GM21619 (cell line): ENCODE measurements around the gene SUDS3.

ENCODE experiments used
- ATAC-seq: cut with Tn5 transposase; IDR thresholded peaks from one replicate; pipeline ENCODE4 v1.9.1; 2021; ENCODE audit not compliant: unreplicated experiment

SUDS3 gene

DNA sequence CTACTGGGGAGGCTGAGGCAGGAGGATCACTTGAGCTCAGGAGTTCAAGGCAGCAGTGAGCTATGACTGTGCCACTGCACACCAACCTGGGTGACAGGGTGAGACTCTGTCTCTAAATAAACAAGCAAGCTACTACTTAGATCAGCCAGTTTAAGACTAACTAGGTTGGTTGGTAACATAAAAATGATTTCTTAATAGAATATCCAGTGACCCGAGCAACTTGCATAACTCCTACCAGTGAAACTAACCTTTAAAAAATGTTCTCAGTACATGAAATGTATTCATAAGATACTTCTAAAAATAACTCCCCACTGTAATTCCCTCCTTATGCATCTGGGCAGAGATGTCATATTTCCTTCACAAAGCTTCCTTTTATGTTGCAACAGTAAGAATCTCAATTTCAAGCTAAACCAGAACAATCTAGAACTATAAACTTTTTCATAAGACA, 19.5 kb upstream of the SUDS3 start:
- no peak for ATAC-seq

DNA sequence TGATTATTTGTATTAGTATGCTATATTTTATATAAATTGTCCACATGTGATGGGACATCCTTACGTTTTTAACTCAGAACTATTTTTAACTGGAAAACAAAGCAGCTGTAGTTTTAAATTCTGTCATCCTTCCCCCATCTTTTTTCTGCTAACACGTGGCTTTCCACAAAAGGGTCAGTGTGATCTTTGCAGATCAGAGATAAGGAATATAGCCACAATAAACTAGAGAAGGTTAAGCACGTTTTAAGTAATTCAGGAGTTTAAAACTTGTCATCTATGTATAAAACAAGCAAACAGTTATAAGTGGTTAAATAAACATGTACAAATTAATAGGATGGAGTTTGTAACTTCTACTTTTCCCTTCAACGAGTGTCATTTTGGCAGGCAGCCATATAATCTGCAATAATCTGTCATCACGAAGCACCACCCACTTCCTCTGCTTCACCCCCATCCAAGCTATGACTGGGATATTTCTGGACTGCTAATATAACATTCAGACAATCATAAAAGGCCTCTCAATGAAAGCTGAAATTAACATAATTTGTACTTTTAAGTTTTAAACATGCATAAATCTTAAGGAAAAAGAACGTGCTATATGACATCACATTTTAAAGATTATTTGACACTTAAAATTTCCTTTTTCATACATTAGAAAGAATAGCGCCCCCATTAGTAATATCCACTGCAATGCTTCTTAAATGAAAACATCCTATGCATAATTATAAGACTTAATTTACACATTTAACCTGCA, 18.9 kb upstream of the SUDS3 start:
- ATAC-seq, result peak; percentile 56

DNA sequence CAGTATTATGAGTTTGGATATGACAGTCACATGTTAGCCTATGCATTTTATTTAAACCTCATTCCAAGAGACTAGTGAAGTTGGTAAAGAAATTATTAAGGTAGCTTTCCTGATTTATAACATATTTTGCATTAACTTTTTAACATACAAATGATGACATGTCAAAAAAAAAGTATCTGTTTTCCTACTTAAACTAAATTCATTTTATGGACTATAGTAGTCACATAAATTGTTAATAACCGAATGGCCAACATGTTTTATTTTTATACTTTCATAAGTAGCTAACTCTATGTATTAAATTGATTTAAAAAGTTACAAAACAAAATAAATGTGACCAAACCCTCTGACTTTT, 18.4 kb upstream of the SUDS3 start:
- no peak for ATAC-seq

DNA sequence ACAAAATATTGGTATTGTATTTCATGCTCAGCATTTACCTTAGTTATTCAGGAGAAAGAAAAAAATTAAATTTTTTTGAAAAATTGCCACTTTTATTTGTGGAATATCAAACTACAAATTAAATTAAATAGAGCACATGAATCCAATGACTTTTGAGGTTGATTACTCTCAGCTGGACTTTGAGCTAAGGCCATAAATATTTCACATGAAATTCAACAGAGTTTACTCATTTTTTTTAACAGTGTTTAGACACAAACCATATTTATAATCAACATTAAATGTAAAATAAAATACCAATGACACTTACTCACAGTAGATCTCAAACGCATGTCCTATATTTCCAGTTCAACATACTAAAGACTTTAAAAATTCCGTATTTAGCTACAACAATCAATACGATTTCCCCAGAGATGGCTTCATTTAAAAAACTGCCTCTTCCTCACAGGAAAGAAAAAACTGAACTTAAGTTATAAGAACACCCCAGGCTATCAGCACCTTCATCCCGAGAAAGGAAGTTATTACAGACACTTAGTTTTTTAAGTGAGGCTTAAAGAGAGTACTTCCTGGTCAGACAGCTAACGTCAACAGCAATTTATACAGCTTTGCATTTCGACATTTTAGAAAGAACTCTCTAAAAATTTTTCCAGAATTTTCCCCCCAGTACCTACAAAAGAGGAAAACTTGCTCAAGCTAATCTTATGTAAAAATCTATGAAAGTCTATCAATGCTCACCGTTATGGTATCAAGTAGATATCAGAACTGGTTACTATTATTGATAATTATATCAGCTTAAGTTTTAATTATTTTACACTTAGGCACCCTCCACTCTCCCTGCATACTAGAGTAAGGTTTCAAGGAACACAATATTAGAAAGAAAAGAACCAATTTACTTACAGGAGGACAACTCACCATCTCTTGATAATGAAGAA, 17.5 kb upstream of the SUDS3 start:
- no peak for ATAC-seq

DNA sequence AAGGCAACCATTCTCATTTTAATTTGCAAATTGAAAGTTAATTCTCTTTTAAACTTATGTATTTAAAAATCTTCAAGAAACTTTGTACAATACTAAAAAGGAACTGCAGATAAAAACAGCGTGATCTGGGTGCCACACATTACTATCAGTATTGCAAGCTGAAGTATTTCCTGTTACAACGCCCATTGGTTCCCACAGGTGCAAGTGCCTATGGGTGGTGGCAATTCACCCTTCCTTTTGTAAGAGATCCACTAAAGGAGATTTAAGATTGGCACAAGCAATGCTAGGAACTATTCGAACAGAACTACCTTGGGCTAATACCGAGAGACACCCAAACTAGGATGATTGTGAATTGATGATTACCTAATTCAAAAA, 16.8 kb upstream of the SUDS3 start:
- ATAC-seq, result peak; percentile 45

DNA sequence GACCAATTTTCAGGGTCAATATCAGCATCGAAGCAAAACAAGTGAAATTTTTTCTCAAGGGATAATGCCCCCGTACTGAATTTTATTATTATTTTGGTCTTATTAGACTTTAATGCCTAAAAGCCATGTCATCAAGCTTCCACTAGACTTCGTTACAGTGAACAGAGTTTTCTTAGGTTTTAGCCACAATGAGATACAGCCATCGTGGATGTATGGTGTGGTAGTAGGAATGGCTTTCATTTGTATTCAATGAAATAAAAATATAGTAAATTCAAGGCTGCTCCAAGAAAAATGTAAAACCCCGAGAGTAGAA, 15.3 kb upstream of the SUDS3 start:
- ATAC-seq, result no peak

DNA sequence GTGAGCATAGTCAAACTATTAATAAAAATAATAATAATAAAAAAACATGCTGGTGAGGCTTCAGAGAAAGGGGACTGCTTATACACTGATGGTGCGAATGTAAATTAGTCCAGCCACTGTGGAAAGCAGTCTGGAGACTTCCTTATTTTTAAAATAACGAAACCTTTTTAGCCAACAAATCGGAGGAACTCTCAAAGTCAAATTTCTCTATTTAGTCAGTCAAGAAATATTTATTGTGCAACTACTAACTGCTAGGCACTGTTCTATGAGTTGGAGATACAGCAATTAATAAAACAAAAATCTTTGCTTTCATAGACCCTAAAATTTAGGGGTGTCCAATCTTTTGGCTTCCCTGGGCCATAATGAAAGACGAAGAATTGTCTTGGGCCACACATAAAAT, 14.5 kb upstream of the SUDS3 start:
- ATAC-seq, result no peak

DNA sequence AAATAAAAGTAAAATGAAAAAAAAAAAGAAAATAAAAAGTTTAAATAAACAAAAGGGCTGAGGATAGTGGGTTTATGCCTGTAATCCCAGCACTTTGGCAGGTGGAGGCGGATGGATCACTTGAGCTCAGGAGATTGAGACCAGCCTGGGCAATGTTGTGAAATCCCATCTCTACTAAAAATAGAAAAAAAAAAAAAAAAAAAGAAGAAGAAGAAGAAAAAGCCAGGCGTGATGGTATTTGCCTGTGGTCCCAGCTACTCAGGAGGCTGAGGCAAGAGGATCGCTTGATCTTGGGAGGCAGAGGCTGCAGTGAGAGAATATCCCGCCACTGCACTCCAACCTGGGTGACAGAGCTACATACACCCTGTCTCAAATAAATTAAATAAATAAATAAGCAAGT, 7.5 kb upstream of the SUDS3 start:
- ATAC-seq, result no peak

DNA sequence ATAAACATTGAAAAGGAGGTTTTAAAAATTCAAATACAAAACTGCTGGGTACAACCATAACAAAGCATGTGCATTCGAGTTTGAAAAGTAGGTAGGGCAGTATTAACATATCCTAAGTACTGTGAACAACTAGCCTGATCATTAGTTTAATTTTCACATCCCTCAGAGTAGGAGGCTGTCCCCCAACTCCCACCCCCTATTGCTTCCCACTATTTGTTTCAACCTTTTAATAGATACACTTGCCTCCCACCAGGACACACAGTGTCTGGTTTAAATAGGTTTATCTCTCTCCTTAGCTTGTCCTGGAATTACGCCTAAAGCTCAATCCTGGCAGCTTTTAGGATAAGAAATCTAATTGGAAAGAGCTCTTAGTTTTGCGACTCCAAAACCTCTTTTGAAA, 5.8 kb upstream of the SUDS3 start:
- ATAC-seq, result no peak

DNA sequence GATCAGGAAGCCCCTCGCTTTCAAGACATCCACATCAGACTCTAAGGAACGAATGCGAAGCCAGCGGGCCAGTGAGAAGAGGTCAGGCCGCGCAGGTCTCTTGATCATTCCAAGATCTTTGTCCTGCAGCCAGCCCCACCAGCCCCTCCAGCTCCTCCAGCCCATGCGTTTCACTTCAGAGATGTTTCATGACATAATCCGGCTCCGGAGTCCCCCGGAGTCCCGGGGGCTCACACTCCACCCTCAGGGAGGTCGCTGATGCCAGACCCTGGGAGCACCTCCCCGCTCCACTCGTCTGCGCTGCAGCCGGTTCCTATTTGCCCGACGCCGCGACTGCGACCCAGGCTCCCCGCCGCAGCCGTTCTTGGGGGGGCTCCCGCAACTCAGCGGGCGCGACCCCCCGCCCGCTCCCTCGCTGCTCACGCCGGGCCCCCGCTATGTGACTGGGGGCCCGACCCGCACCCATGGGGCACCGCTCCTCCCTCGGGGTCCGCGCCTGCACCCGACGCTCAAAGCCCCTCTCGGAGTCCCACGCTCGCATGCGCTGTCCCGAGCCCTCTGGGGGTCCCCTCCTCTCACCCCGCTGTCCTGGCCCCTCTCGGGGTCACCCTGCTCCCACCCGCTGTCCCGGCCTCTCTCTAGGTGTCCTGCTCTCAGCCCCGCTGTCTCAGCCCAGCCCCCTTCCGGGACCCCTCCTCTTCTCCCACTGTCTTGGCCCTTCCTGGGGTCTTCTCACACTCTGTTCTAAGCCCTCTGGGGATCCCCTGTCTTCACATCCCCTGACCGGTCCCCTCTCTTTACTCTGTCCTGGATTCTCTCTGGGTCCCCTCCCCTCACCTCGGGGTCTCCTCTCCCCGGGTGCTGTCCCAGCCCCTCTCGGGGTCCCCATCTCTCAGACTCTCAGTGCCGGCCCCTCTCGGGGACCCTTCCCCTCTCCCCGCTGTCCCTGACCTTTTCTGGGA, 4.8 kb upstream of the SUDS3 start:
- ATAC-seq, result no peak

DNA sequence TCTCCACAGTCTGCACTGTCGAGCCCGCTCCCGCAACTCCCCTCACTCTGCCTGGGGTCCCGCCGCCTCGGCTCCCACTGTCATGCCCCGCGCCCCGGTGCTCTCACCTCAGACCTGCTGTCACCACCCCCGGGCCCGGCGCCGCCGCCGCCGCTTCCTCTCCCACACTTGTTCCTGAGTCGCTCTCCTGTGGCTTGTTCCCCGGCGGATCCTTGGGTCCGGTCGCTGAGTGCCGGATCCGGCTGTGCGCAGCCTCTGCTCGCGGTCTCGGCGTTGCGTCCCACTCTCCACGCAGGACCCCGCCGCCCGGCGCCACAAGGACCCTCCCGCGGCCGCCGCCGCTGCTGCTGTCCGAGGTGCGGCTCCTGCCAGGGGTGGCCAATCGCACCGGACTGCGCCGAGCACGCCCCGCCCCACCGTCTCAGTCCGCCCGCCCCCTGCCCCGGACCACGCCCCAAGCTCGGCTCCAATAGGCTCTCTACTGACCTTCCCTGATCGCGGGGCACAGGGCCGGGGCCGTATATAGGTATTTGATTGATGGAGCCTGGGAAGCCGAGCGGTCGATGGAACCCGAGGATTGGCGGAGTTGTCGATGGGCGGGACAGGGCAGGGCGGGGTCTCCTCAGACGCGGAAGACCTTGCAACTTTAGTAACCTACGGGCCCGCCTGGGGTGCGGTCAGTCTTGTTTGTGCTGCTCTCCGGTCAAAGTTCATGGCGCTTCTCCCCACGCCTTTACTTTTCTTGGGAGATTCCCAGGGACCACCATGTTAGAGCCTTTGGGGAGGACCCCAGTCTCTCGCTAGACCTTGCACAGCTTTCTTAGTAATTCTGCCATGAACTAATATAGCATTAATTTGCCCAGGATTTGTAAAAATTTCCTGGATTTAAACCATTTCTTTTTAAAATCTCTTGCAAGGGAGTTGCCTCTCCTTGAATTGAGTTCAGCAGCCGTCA, 3.5 kb upstream of the SUDS3 start, which contains the start of gene TAOK3:
TSS of gene TAOK3 (minus strand) at position 367 of the 955 bp plus-strand sequence. CDS start 117,340 bp downstream, outside the sequence.
- ATAC-seq, result peak; percentile 71

DNA sequence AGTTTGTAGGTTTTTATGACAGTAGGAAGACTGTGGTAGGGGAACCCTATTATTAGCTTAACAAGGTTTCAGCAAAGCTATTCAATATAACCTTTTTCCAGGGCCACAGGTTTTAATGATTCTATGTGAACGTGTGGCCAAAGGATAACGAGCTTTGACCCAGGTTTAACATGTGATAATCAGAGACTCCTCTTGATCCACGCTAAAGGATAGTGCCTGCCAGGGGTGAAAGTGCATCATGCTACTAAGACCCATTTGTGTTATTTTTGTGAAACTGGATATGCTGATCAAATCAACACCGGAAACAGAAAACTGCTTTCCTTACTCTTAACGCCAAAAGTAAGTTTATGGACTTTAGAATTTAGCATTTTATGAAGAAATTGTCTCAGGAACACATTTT, 2.7 kb upstream of the SUDS3 start:
- no peak for ATAC-seq

DNA sequence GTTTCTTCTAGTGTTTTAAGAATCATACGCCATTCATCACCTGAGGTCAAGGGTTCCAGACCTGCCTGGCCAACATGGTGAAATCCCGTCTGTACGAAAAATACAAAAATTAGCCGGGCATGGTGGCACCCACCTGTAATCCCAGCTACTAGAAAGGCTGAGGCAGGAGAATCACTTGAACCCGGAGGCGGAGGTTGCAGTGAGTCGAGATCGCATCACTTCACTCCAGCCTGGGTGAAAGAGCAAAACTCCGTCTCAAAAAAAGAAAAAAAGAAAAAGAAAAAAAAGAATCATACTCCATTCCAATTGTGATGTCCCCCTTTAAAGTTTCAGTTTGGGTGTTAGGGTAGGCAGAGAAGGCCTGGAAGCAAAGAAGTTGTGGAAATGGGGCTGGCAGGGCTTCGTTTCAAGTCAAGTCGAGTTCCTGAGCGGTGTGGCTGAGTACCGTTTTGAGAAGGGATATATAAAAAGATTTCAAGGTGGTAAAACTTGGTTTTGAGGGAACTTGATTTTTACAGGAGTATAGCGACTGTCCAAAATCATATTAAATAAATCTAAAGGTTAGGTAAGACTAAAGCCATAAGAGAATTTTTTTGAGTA, 2.1 kb upstream of the SUDS3 start:
- no peak for ATAC-seq

DNA sequence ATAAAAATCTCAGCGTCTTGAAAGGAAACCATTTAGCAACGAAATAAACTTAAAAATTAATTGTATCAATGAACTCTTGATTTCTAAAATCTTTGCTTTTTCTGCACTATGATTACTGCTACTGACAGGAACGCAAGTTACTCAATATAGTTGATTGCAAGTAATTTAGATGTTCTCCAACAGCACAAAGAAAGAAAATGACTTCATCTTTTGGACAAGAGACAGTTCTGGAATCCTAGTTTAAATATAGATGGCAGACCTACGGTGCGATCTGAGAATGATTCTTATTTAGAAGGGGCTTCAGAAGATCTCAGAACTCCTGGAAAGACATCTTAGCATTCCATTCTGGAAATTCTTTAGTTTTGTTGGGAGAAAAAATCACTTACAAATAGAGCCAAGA, 1.4 kb upstream of the SUDS3 start:
- no peak for ATAC-seq

DNA sequence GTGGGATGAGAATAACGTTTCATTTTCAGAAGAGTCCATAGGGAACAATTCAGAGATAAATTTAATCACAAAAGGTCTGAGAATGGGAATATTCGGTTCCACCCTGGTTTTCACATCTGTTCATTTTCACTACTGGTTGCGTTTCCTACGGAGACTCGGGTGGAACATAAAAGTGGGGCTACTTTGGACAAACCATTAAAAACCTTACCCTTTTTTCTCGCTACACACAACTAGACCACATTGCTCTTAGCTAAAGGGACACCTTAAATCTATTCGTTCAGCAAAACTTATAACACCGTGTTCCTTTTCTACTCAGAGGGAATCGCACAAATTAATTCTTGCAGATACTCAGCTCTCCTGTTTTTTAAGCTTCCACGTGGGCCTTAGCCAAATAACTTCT, 1.0 kb upstream of the SUDS3 start:
- no peak for ATAC-seq

DNA sequence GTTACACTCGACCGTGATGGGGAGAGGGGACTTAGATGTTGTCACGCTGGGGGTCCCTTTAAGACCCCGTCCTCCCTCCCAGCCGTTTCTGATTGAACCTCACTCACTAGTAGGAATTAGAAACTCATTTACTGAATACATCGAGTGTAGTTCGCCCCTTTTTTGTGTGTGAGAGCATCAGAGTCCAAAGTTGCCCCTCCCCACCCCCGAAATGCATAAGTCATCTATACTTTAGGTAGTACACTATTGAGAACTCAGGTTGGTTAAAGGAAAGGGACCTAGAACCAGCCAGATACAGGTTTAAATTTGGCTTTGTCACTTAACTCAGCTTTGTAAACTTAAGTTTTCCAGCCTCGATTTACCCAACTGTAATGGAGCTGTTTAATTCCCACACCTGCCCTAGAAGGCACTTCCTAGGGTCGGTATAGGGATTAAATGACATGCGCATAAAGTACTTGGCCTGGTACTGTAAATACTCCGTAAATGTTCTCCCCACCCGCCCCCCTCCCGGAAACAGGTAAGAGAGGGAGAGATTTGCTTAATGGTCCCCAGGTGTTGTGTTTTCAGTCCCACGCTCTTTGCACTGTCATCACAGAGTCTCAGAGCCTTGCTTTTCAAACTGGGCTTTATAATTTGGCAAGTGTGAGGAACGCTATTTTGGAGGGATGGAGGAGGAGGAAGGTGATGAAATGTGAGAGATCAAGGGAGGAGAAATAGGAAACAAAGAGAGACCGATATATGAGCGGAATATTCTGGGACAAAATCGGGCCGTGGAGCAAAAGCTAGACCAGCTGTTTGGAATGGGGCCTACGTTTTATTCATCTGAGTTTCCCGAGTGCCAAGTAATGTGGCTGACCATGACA, 897 bp downstream of the SUDS3 start:
- no peak for ATAC-seq

DNA sequence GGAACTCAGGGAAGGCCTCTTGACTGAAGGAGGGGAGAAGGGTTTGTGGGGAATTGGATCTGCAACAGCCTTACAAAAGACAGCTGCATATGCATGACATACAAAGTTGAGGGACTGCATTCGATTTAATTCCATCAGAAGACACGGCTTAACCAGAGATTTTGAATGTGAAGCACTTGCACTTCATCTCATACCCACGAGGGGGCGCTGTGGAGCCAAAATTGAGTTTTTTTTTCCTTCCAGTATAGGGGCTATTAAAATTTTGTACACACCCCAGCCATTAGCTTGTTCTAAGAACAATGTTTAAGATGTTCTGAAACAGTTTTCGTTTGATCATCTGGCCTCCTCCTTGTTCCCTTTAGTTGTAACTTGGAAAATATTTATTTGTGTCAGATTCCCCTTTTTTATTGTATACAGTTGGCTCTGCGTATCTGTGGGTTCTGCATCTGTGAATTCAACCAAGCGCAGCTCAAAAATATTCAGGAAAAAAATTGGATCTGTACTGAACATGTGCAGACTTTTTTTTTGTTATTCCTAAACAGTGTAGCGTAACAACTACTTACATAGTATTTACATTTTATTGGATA, 1.6 kb downstream of the SUDS3 start:
- ATAC-seq, result no peak

DNA sequence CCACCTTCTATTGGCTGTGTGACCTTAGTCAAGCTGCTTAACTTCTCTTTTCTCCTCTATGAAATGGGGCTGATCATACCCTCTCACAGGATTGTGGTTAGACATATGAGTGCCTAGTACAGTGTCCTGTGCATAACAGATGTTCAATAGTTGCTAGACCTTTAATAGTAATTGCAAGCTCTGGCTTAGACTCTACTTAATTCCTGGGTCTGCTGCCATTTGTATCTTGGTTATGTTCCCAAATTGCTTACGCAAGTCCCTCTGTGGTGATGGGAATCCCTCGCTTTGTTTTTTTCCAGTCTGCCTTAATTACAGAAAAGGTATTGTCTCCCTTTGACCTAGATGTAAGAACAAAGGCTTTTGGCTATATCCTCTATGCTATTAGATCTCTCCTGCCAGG, 15.1 kb downstream of the SUDS3 start:
- ATAC-seq, result no peak
